Ureter (tissue), 1 donor: Measurements from ENCODE around the gene UVRAG. TPM values are rescaled to one million over a fixed set of nuclear protein-coding genes. Genes with fewer than 3 reads are reported as not detected.
A peak's percentile ranks its signal among the peaks of the same experiment; 100 is the strongest.

Experiments used
- DNase-seq: peaks from one replicate; pipeline ENCODE4 v3.0.0-alpha.2; 2020; ENCODE audit warnings: low spot score
- total RNA-seq: library from RNA; stranded (reverse); gene quantifications from one replicate; pipeline ENCODE4 v1.2.4, GENCODE V29; 2023
- donor health status: DM: yes; HTN: yes; CAD: no.

UVRAG gene
- total RNA-seq, 1 donor from 2014 or later: 33.6 TPM

GRCh38 chr11:76164081-76164480 is 349.1 kb downstream of the UVRAG start:
- no peak for DNase-seq

- DNase-seq: no peak
Observed at GRCh38 chr11:76164861-76165751, 350.1 kb downstream of the UVRAG start.

- DNase-seq: no peak
Observed at GRCh38 chr11:76166314-76166713, 351.3 kb downstream of the UVRAG start.

- no peak for DNase-seq
Observed at GRCh38 chr11:76167590-76167989, 352.6 kb downstream of the UVRAG start.

- DNase-seq: no peak
Observed at GRCh38 chr11:76169473-76169896, 354.5 kb downstream of the UVRAG start.

- DNase-seq: no peak
Observed at GRCh38 chr11:76170468-76170867, 355.5 kb downstream of the UVRAG start.

GRCh38 chr11:76172583-76172982 is 357.6 kb downstream of the UVRAG start:
- DNase-seq: no peak

GRCh38 chr11:76173663-76174062 is 358.7 kb downstream of the UVRAG start:
- no peak for DNase-seq

- DNase-seq: no peak
Observed at GRCh38 chr11:76174330-76174729, 359.3 kb downstream of the UVRAG start.

- no peak for DNase-seq
Observed at GRCh38 chr11:76175783-76176182, 360.8 kb downstream of the UVRAG start.

- DNase-seq: no peak
Observed at GRCh38 chr11:76176463-76176862, 361.5 kb downstream of the UVRAG start.

- DNase-seq: no peak
Observed at GRCh38 chr11:76177250-76177686, 362.3 kb downstream of the UVRAG start.

GRCh38 chr11:76179147-76179546 is 364.1 kb downstream of the UVRAG start:
- DNase-seq: no peak

GRCh38 chr11:76181371-76181770 is 366.4 kb downstream of the UVRAG start:
- no peak for DNase-seq

- DNase-seq: no peak
Observed at GRCh38 chr11:76184551-76184993, 369.6 kb downstream of the UVRAG start.

GRCh38 chr11:76185511-76185910 is 370.5 kb downstream of the UVRAG start:
- DNase-seq: no peak

- peak; percentile 63 for DNase-seq
Observed at GRCh38 chr11:76185931-76186401, 371.0 kb downstream of the UVRAG start.

- no peak for DNase-seq
Observed at GRCh38 chr11:76186776-76187279, 371.8 kb downstream of the UVRAG start.

GRCh38 chr11:76188873-76189272 is 373.9 kb downstream of the UVRAG start:
- no peak for DNase-seq

- no peak for DNase-seq
Observed at GRCh38 chr11:76189682-76190081, 374.7 kb downstream of the UVRAG start.

GRCh38 chr11:76190376-76190775 is 375.4 kb downstream of the UVRAG start:
- no peak for DNase-seq
